PFSK-1 (cell line): ENCODE results near the gene PRPF6.

Experiments
- FOXP2 ChIP-seq: optimal IDR thresholded peaks from 2 replicates; pipeline ENCODE3; 2011; ENCODE audit warnings: borderline replicate concordance, control low read depth, inconsistent platforms; ENCODE audit not compliant: insufficient read depth; ENCODE audit errors: extremely low read length, extremely low read depth
- POLR2AphosphoS5 ChIP-seq: IDR thresholded peaks from 2 replicates; pipeline ENCODE4 v1.6.1; 2012; ENCODE audit warnings: low read depth, mild to moderate bottlenecking, control low read depth, low read length, moderate library complexity
- SIN3A ChIP-seq: IDR thresholded peaks from 2 replicates; pipeline ENCODE4 v1.6.1; 2012; ENCODE audit warnings: mild to moderate bottlenecking, low read length, moderate library complexity, borderline replicate concordance; ENCODE audit not compliant: insufficient read depth
- TAF1 ChIP-seq: IDR thresholded peaks from 2 replicates; pipeline ENCODE4 v1.6.1; 2012; ENCODE audit warnings: low read length, control low read depth, borderline replicate concordance; ENCODE audit not compliant: insufficient read depth
- TF ChIP-seq, protein P1 (sequence below), 2 experiments: IDR thresholded peaks; 2 replicates each; pipeline versions ENCODE4 v1.6.1 to v1.8.0; 2011 to 2012; ENCODE audit warnings: low read depth in 2 of 2, low read length in 2 of 2, control low read depth in 1 of 2, inconsistent platforms in 1 of 2, mild to moderate bottlenecking in 1 of 2, moderate library complexity in 1 of 2; ENCODE audit not compliant: insufficient read depth in 1 of 2

The PRPF6 gene

DNA sequence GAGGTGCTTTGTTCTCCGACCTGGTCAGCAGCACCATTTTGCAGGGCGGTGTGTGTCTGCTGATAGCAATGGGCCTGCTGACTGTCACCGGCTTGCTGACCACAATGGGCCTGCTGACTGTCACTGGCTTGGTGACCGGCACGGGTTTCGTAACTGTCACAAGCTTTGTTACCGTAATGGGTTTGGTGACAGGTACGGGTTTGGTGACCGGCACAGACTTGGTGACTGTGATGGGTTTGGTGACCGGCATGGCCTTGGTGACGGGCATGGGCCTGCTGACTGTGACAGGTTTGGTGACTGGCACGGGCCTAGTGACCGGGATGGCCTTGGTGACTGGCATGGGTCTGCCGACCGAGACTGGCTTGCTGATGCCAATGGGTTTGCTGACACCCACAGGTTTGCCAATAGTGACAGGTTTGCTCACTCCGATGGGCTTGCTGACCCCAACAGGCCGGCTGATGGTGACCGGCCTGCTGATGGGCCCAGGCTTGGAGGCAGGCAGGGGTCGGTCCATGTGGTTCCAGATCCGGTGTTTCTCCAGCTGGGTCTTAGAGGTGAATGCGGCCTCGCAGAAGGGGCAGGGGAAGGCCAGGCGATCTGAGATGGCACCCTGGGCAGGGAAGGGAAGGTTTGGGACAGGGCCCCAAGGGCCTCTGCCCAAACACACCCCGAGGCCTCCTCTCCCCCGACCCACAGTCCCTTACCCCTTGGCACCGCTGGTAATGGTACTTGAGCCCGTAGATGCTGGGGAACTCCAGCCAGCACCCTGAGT, 14.6 kb upstream of the PRPF6 start:
- no peak for TF ChIP-seq SIN3A
- TF ChIP-seq, protein P1, sequence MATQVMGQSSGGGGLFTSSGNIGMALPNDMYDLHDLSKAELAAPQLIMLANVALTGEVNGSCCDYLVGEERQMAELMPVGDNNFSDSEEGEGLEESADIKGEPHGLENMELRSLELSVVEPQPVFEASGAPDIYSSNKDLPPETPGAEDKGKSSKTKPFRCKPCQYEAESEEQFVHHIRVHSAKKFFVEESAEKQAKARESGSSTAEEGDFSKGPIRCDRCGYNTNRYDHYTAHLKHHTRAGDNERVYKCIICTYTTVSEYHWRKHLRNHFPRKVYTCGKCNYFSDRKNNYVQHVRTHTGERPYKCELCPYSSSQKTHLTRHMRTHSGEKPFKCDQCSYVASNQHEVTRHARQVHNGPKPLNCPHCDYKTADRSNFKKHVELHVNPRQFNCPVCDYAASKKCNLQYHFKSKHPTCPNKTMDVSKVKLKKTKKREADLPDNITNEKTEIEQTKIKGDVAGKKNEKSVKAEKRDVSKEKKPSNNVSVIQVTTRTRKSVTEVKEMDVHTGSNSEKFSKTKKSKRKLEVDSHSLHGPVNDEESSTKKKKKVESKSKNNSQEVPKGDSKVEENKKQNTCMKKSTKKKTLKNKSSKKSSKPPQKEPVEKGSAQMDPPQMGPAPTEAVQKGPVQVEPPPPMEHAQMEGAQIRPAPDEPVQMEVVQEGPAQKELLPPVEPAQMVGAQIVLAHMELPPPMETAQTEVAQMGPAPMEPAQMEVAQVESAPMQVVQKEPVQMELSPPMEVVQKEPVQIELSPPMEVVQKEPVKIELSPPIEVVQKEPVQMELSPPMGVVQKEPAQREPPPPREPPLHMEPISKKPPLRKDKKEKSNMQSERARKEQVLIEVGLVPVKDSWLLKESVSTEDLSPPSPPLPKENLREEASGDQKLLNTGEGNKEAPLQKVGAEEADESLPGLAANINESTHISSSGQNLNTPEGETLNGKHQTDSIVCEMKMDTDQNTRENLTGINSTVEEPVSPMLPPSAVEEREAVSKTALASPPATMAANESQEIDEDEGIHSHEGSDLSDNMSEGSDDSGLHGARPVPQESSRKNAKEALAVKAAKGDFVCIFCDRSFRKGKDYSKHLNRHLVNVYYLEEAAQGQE (IDR thresholded peaks at IDR 0.05; ENCODE audit: insufficient read depth in 1 of 2, low read depth in 2 of 2, low read length in 2 of 2), result no peak
- TF ChIP-seq TAF1, result no peak
- TF ChIP-seq FOXP2, result no peak
- TF ChIP-seq POLR2AphosphoS5, result no peak

DNA sequence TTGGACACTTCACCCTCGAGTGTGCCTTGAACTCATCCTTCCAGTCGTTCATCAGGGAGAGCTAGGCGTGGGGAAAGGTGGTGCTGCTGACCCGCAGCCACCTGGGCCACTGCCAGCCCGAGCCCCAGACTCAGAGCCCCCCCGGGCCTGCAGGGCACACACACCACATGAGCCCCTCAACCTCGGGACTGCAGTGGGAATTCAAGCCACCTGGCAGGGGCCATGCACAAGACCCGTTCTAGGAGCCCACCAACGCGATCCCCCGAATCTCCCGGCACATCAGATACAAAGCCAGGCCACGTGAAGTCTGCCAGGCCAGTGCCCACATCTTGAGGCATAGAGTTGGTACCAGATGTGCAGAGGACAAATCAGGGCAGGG, 14.0 kb upstream of the PRPF6 start:
- TF ChIP-seq POLR2AphosphoS5, result no peak
- TF ChIP-seq TAF1, result no peak
- no peak for TF ChIP-seq SIN3A

DNA sequence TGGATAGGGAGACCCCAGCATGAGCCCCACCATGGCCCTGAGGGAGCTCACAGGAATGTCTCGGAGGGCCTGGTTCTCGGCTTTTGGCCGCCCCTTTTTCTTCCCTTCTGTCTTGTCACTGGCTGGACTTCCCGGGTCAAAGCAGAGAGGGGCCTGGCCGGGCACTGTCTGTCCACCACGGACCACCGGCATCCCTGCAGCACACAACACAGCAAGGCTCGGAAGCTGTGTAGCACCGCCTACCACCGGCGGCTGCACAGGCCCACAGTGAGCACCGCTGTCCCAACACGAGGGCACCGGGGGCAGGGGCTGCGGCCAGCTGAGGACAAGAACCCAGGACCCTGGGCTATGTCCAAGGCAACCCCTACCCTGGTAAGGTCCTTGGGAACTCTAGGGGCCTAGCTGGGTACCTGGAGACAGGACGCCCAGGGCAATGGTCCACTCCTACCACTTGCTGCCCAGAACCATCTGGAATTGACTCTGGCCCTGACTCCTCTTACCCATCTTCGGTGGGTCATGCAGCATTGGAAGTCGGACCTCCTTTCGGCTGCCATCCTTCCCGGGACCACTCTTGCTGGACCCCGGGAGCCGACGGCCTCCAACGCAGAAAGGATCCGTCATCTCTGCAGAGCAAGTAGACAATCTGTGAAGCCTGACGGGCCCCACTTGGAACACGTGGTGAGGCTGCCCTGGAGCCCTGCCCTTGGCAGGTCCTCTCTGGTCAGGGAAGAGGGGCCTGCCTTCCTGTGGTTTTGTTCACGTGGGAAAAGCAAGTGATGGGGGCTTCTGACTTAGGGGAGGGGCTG, 13.4 kb upstream of the PRPF6 start:
- TF ChIP-seq FOXP2 (no peak), POLR2AphosphoS5 (no peak), SIN3A (no peak)
- TF ChIP-seq, protein P1 (IDR thresholded peaks at IDR 0.05; ENCODE audit: insufficient read depth in 1 of 2, low read depth in 2 of 2, low read length in 2 of 2), result no peak

DNA sequence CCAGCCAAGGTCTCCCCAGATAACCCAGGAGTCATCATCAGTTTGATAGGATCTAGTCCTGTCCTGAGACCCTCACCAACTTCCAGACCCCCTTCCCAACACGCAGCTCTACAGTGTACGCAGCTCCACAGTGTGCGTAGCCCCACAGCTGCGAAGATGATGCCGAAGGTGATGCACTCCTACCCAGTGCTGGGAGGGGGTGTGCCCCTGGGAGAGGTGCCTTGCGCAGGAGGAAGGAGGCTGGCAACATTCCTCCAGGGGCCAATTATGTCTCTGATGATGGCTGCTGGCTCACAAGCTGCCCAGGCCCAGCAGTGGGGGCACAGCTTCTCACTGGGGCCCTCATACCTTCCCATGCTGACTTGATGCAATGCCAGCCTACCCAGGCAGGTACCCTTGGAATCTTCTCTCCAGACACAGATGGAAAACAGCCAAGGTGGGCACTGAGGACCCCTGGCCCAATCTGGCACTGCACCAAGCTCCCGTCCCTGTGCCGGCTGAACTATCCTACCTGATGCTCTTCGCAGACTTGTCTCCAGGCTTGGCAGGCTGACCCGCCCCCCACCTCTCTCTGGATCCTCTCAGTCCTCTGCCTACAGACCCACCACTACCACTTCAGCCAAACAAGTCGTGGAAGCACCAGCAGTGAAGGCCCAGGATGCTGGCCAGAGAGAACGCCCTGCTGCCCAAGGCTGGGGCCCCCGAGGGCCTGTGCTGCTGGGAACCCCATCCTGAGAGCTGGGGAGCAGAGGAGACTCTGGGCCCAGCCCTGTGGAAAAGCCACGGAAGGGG, 12.6 kb upstream of the PRPF6 start:
- TF ChIP-seq FOXP2, result no peak
- TF ChIP-seq POLR2AphosphoS5, result no peak
- TF ChIP-seq, protein P1 (IDR thresholded peaks at IDR 0.05; ENCODE audit: insufficient read depth in 1 of 2, low read depth in 2 of 2, low read length in 2 of 2), result no peak
- no peak for TF ChIP-seq SIN3A
- TF ChIP-seq TAF1, result no peak

DNA sequence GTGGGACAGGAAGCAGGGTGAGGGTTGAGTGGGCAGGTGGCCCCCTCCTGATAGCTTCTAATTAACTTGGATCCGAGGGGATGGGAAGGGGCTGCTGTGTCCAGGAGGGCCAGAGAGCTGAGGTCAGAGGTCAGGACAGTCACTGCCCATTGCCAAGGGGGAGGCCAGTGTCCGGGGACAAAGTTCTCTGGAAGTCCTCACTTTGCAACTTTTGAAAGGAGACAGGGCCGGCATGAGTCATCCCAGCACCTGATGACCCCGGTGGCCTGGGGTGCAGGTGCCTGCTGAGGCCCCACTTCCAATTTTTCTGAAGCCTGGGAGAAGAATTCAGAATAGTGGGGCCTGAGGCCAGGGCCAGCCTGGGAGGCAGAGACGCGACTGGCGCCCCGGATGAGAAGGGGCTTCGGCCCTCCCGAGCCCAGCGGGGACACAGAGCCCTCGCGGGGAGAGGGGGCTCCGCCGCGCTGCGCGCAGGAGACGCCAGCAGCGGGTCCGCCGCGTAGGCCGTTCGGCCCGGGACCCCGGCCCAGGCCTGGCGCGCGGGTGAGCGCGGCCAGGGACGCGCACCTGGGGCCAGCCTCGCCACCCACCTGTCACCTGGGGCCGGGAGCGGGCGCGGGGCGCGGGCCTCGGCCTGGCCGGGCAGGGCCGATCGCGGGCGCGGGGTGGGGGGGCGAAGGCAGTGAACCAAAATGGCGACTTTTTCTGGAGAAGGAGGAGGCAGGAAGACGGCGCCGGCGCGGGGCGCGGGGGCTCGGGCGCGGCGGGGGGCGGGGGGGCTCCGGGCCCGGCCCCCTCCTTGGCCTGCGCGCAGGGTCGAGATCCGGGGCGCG, 11.8 kb upstream of the PRPF6 start:
- TF ChIP-seq SIN3A (no peak), POLR2AphosphoS5 (no peak), TAF1 (no peak), FOXP2 (no peak)
- TF ChIP-seq, protein P1 (IDR thresholded peaks at IDR 0.05; ENCODE audit: insufficient read depth in 1 of 2, low read depth in 2 of 2, low read length in 2 of 2), result no peak
